HG03521 (cell line): ENCODE measurements around the gene TEX261.

ENCODE experiments used
- ATAC-seq: cut with Tn5 transposase; IDR thresholded peaks from one replicate; pipeline ENCODE4 v1.9.1; 2021; ENCODE audit warnings: mild to moderate bottlenecking, moderate library complexity; ENCODE audit not compliant: unreplicated experiment

TEX261 gene

GRCh38 chr2:70937866-70938585, 56.6 kb downstream of the TEX261 start:
- no peak for ATAC-seq

- ATAC-seq: no peak
Observed at GRCh38 chr2:70936979-70937811, 57.5 kb downstream of the TEX261 start.

GRCh38 chr2:70936165-70936978, 58.3 kb downstream of the TEX261 start:
- ATAC-seq: no peak
